ENCODE measurements around the gene SLC35F5. TPM values are rescaled to one million over a fixed set of nuclear protein-coding genes. Genes with fewer than 3 reads are reported as not detected.

The SLC35F5 gene
- total RNA-seq, 1 donor from 2014 or later = 57.5 TPM

GRCh38 chr2:113770929-113771328, 14.5 kb upstream of the SLC35F5 start:
- DNase-seq (ENCODE audit: low spot score in 2 of 2, unreplicated experiment in 2 of 2) = no peak
- H3K36me3 Mint-ChIP-seq = no peaks in the 10 kb centered on the region
- H3K27me3 Mint-ChIP-seq (ENCODE audit: low read depth) = no peaks in the 10 kb centered on the region
- TF ChIP-seq, protein P1, sequence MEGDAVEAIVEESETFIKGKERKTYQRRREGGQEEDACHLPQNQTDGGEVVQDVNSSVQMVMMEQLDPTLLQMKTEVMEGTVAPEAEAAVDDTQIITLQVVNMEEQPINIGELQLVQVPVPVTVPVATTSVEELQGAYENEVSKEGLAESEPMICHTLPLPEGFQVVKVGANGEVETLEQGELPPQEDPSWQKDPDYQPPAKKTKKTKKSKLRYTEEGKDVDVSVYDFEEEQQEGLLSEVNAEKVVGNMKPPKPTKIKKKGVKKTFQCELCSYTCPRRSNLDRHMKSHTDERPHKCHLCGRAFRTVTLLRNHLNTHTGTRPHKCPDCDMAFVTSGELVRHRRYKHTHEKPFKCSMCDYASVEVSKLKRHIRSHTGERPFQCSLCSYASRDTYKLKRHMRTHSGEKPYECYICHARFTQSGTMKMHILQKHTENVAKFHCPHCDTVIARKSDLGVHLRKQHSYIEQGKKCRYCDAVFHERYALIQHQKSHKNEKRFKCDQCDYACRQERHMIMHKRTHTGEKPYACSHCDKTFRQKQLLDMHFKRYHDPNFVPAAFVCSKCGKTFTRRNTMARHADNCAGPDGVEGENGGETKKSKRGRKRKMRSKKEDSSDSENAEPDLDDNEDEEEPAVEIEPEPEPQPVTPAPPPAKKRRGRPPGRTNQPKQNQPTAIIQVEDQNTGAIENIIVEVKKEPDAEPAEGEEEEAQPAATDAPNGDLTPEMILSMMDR (IDR thresholded peaks at IDR 0.05; ENCODE audit: unreplicated experiment) = no peak
- H3K4me1 Mint-ChIP-seq = no peaks in the 10 kb centered on the region
- H3K27ac Mint-ChIP-seq = no peak overlapping the region
- no peak overlapping the region for H3K4me3 Mint-ChIP-seq
- H3K9me3 Mint-ChIP-seq = peaks cover 5% of the 10 kb centered on the region

GRCh38 chr2:113769555-113769954, 13.1 kb upstream of the SLC35F5 start:
- no peak overlapping the region for H3K27ac Mint-ChIP-seq

GRCh38 chr2:113768770-113769169, 12.3 kb upstream of the SLC35F5 start:
- Mint-ChIP-seq H3K27ac (no peak overlapping the region), H3K4me1 (no peaks in the 10 kb centered on the region), H3K9me3 (peaks cover 13% of the 10 kb centered on the region), H3K36me3 (no peaks in the 10 kb centered on the region), H3K27me3 (ENCODE audit: low read depth) (no peaks in the 10 kb centered on the region), H3K4me3 (no peak overlapping the region)
- TF ChIP-seq, protein P1 (IDR thresholded peaks at IDR 0.05; ENCODE audit: unreplicated experiment) = no peak
- DNase-seq (ENCODE audit: low spot score in 2 of 2, unreplicated experiment in 2 of 2) = no peak

More at GRCh38 chr2:113769555-113769954, 13.1 kb upstream of the SLC35F5 start:
- Mint-ChIP-seq H3K36me3 (no peaks in the 10 kb centered on the region), H3K9me3 (peaks cover 13% of the 10 kb centered on the region), H3K4me3 (no peak overlapping the region), H3K27me3 (ENCODE audit: low read depth) (no peaks in the 10 kb centered on the region), H3K4me1 (no peaks in the 10 kb centered on the region)
- TF ChIP-seq, protein P1 (IDR thresholded peaks at IDR 0.05; ENCODE audit: unreplicated experiment) = no peak
- DNase-seq (ENCODE audit: low spot score in 2 of 2, unreplicated experiment in 2 of 2) = no peak

GRCh38 chr2:113767811-113768460, 11.5 kb upstream of the SLC35F5 start:
- no peak overlapping the region for H3K4me3 Mint-ChIP-seq
- TF ChIP-seq, protein P1 (IDR thresholded peaks at IDR 0.05; ENCODE audit: unreplicated experiment) = no peak
- no peaks in the 10 kb centered on the region for H3K27me3 Mint-ChIP-seq (ENCODE audit: low read depth)
- H3K4me1 Mint-ChIP-seq = no peaks in the 10 kb centered on the region
- no peak overlapping the region for H3K27ac Mint-ChIP-seq
- peaks cover 13% of the 10 kb centered on the region for H3K9me3 Mint-ChIP-seq
- DNase-seq (ENCODE audit: low spot score in 2 of 2, unreplicated experiment in 2 of 2) = no peak
- no peaks in the 10 kb centered on the region for H3K36me3 Mint-ChIP-seq

- no peaks in the 10 kb centered on the region for H3K4me1 Mint-ChIP-seq
- no peaks in the 10 kb centered on the region for H3K27me3 Mint-ChIP-seq (ENCODE audit: low read depth)
These were observed 8.8 kb upstream of the SLC35F5 start for GRCh38 chr2:113765276-113765675.

More at GRCh38 chr2:113765276-113765675, 8.8 kb upstream of the SLC35F5 start:
- Mint-ChIP-seq H3K36me3 (no peaks in the 10 kb centered on the region), H3K27ac (no peak overlapping the region), H3K4me3 (no peak overlapping the region), H3K9me3 (peaks cover 7% of the 10 kb centered on the region)
- DNase-seq (ENCODE audit: low spot score in 2 of 2, unreplicated experiment in 2 of 2) = no peak
- TF ChIP-seq, protein P1 (IDR thresholded peaks at IDR 0.05; ENCODE audit: unreplicated experiment) = no peak
